Breast epithelium (tissue), 4 donors: ENCODE measurements around the gene CTTNBP2. TPM values are rescaled to one million over a fixed set of nuclear protein-coding genes. Genes with fewer than 3 reads are reported as not detected.

Source experiments
- DNase-seq, 2 donors: peaks; one replicate each; pipeline ENCODE4 v3.0.0-alpha.2; 2019; ENCODE audit warnings: low spot score in 2 of 2
- H3K27ac ChIP-seq, 2 donors: fragments of 200-600 bp; sonication (generic) in 1 of 2; one replicate each; pipeline ENCODE4 v1.5.1; 2016 to 2019; ENCODE audit warnings: mild to moderate bottlenecking in 1 of 2
- H3K27me3 ChIP-seq, 2 donors: fragments of 200-600 bp; sonication (generic) in 1 of 2; one replicate each; pipeline versions ENCODE4 v1.5.1 to v1.6.0; 2017 to 2019; ENCODE audit warnings: control low read depth in 1 of 2, mild to moderate bottlenecking in 1 of 2
- H3K36me3 ChIP-seq: fragments of 200-600 bp; one replicate; pipeline ENCODE4 v1.5.1; 2019
- H3K4me1 ChIP-seq, 2 donors: fragments of 200-600 bp; sonication (generic); one replicate each; pipeline ENCODE4 v1.5.1; 2016 to 2019; ENCODE audit warnings: control low read depth in 1 of 2
- H3K4me3 ChIP-seq, 3 donors: fragments of 200-600 bp; sonication (generic); 1 replicate in 2 of 3; 2 replicates in 1 of 3; pipeline ENCODE4 v1.5.1; 2016 to 2019; ENCODE audit warnings: mild to moderate bottlenecking in 3 of 3, moderate library complexity in 2 of 3
- H3K9me3 ChIP-seq, 2 donors: fragments of 200-600 bp; sonication (generic) in 1 of 2; one replicate each; pipeline ENCODE4 v1.5.1; 2016 to 2019; ENCODE audit warnings: control low read depth in 1 of 2
- POLR2A ChIP-seq: fragments of 450-650 bp; IDR thresholded peaks from one replicate; pipeline ENCODE4 v1.6.1; 2016; ENCODE audit warnings: antibody characterized with exemption, mild to moderate bottlenecking, moderate library complexity
- POLR2AphosphoS5 ChIP-seq, 3 donors: sonication (generic); formaldehyde crosslinking; IDR thresholded peaks; one replicate each; pipeline ENCODE4 v1.6.1; 2017; ENCODE audit warnings: antibody characterized with exemption in 3 of 3
- intact Hi-C: fragments of 100-400 bp; cut with DNase I; formaldehyde crosslinking; loops from one replicate; pipeline ENCODE4 v1.15.1; 2023; ENCODE audit warnings: low total_unique reads
- total RNA-seq, 3 donors: library from RNA; depleted of rRNA; stranded (reverse); fragments of >200 nt; gene quantifications; one replicate each; pipeline ENCODE4 v1.1.0, GENCODE V29; 2016
- TF ChIP-seq, protein P1 (sequence below), 3 donors: fragments of 450-650 bp; IDR thresholded peaks; one replicate each; pipeline ENCODE4 v1.5.1; 2016 to 2017; ENCODE audit warnings: antibody characterized with exemption in 3 of 3, mild to moderate bottlenecking in 3 of 3, moderate library complexity in 3 of 3

Gene CTTNBP2
- total RNA-seq, 3 donors from 2014 or later = 8.8 to 37.0 (median 13.8) TPM

DNA sequence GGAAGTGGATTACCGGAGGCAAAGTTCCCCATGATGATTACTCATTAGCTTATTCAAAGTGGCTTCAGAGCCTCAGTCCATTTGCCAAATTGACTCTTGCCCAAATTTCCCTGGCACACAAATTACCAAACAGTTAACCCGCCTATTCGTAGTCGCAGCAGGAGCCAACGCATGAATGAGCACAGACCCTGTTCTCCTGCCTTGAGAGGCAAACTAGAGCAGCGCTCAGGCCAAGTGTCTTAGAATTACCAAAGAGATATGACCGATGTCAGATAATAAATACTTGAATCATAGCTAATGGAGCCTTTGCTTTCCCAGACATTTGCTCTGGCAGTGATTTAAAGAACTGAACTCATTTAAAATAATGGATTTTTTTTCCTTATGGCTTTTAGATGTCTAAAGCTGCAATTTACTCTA is 64.9 kb downstream of the CTTNBP2 start:
- no peaks in the 10 kb centered on the region for H3K4me1 ChIP-seq
- intact Hi-C loops = no loop called here
- H3K27me3 ChIP-seq = no peaks in the 10 kb centered on the region
- peak in 1 of 2 donors; percentile 44 for DNase-seq
- TF ChIP-seq POLR2A (no peak), POLR2AphosphoS5 (IDR thresholded peaks at IDR 0.05) (peak in 1 of 3 donors; percentile 40)
- H3K27ac ChIP-seq = peak overlapping the region in 1 of 2 donors; percentile 40
- no peaks in the 10 kb centered on the region for H3K9me3 ChIP-seq
- H3K36me3 ChIP-seq = no peaks in the 10 kb centered on the region
- H3K4me3 ChIP-seq = no peak overlapping the region

DNA sequence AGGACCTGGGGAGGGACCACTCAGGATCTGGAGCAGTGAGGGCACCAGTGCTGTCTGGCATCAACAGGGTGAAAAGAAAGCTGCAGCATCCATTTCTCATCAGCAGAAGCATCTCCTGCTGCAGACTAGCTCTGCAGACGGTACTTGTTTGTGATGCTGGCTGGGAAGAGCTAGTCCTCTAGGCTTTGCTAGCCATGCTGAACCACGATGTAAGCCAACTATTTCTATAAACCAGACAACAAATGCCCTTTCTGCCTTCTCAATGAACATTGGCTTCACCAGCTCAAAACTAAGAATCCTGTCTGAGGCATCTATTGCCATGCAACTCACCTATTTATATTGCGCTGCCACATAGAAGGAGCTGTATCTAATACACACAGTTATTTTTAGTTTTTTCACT is 65.6 kb downstream of the CTTNBP2 start:
- no peak for DNase-seq

DNA sequence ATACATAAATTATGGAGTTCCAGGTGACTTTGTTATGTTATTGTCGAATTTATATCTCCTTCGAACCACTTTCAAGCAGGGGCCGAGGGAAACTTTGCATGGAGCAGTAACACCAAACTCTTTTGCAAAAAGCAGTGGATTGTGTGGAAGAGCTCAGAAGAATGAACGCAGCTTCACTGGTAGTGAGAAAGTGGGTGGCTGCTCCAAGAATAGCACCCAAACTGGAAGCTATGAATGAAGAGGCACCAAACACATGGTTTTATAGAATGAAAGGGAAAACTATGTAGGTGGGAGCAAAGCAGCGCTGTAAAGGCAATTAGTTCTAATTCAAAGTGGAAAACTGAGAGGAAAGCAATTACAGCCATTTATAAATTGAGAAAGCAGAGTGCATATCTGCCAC is 67.2 kb downstream of the CTTNBP2 start:
- Histone ChIP-seq H3K4me1 (no peaks in the 10 kb centered on the region), H3K4me3 (no peak overlapping the region), H3K9me3 (no peaks in the 10 kb centered on the region), H3K36me3 (no peaks in the 10 kb centered on the region), H3K27ac (no peak overlapping the region), H3K27me3 (no peaks in the 10 kb centered on the region)
- DNase-seq = no peak
- intact Hi-C loops = no loop called here
- TF ChIP-seq POLR2A = no peak
- TF ChIP-seq, protein P1, sequence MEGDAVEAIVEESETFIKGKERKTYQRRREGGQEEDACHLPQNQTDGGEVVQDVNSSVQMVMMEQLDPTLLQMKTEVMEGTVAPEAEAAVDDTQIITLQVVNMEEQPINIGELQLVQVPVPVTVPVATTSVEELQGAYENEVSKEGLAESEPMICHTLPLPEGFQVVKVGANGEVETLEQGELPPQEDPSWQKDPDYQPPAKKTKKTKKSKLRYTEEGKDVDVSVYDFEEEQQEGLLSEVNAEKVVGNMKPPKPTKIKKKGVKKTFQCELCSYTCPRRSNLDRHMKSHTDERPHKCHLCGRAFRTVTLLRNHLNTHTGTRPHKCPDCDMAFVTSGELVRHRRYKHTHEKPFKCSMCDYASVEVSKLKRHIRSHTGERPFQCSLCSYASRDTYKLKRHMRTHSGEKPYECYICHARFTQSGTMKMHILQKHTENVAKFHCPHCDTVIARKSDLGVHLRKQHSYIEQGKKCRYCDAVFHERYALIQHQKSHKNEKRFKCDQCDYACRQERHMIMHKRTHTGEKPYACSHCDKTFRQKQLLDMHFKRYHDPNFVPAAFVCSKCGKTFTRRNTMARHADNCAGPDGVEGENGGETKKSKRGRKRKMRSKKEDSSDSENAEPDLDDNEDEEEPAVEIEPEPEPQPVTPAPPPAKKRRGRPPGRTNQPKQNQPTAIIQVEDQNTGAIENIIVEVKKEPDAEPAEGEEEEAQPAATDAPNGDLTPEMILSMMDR (IDR thresholded peaks at IDR 0.05) = no peak
- TF ChIP-seq POLR2AphosphoS5 (IDR thresholded peaks at IDR 0.05) = no peak

More for the DNA sequence above, 65.6 kb downstream of the CTTNBP2 start:
- Histone ChIP-seq H3K4me3 (no peak overlapping the region), H3K27ac (peak overlapping the region in 1 of 2 donors; percentile 23), H3K9me3 (no peaks in the 10 kb centered on the region), H3K27me3 (no peaks in the 10 kb centered on the region), H3K36me3 (no peaks in the 10 kb centered on the region), H3K4me1 (no peaks in the 10 kb centered on the region)
- TF ChIP-seq, protein P1 (IDR thresholded peaks at IDR 0.05) = no peak
- no peak for TF ChIP-seq POLR2A
- no peak for TF ChIP-seq POLR2AphosphoS5 (IDR thresholded peaks at IDR 0.05)
- intact Hi-C loops = no loop called here

DNA sequence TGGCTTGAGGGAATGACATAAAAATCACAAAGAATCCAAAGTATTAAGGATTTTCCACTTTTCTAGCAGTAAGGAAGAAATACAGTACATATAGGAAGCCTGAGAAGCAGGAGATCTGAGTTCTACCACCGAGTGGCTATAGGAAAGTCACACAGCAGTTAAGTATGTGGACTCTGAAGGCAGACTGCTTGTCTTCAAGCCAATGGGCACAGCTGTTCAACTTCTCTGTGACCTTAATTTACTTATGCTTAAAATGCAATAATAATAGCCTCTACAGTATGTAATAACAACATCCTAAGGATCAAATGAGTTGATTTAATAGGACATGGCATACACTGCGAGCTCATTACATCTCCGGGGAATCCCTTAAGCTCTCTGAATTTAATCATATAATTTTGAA is 68.0 kb downstream of the CTTNBP2 start:
- Histone ChIP-seq H3K36me3 (no peaks in the 10 kb centered on the region), H3K9me3 (no peaks in the 10 kb centered on the region), H3K27me3 (no peaks in the 10 kb centered on the region), H3K4me3 (no peak overlapping the region), H3K27ac (no peak overlapping the region), H3K4me1 (no peaks in the 10 kb centered on the region)
- TF ChIP-seq, protein P1 (IDR thresholded peaks at IDR 0.05) = no peak
- TF ChIP-seq POLR2AphosphoS5 (IDR thresholded peaks at IDR 0.05) = no peak
- TF ChIP-seq POLR2A = no peak
- no peak for DNase-seq
- intact Hi-C loops = no loop called here

DNA sequence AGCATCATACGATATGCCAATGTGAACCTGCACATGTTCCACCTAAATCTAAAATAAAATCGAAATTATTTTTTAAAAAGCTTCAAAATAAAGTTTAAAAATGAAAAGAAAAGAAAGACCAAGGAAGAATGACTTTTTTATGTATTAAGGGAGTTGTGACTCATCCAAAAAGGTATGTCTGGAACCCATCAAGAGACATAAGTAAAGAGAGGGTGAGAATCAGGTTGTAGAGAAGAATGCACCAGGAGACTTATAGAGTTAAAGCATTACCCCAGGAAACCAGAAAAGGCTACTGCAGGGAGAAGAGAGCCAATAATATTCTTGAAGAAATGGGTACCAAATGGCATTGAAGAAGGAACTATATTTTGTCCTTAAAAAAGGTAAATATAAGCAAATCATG is 69.8 kb downstream of the CTTNBP2 start:
- DNase-seq = no peak
- Histone ChIP-seq H3K4me3 (no peak overlapping the region), H3K27me3 (no peaks in the 10 kb centered on the region), H3K27ac (no peak overlapping the region), H3K36me3 (no peaks in the 10 kb centered on the region), H3K9me3 (no peaks in the 10 kb centered on the region), H3K4me1 (no peaks in the 10 kb centered on the region)
- intact Hi-C loops = no loop called here
- no peak for TF ChIP-seq POLR2AphosphoS5 (IDR thresholded peaks at IDR 0.05)
- no peak for TF ChIP-seq POLR2A
- TF ChIP-seq, protein P1 (IDR thresholded peaks at IDR 0.05) = no peak

DNA sequence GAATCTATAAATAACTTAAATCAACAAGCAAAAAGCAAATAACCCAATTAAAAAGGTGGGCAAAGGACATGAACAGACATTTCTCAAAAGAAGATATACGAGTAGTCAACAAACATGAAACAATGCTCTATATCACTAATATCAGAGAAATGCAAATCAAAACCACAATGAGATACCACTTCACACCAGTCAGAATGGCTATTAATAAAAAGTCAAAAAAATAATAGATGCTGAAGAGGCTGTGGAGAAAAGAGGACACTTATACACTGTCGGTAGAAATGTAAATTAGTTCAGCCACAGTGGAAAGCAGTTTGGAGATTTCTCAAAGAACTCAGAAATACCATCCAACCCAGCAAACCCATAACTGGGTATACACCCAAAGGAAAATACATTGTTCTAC is 70.6 kb downstream of the CTTNBP2 start:
- no peak overlapping the region for H3K4me3 ChIP-seq
- intact Hi-C loops = no loop called here
- H3K27ac ChIP-seq = no peak overlapping the region
- H3K36me3 ChIP-seq = no peaks in the 10 kb centered on the region
- H3K9me3 ChIP-seq = no peaks in the 10 kb centered on the region
- no peaks in the 10 kb centered on the region for H3K4me1 ChIP-seq
- DNase-seq = no peak
- H3K27me3 ChIP-seq = no peaks in the 10 kb centered on the region
- TF ChIP-seq POLR2A (no peak), POLR2AphosphoS5 (IDR thresholded peaks at IDR 0.05) (no peak)
- TF ChIP-seq, protein P1 (IDR thresholded peaks at IDR 0.05) = no peak
